ENCODE measurements around the gene SLC31A1.

DNA sequence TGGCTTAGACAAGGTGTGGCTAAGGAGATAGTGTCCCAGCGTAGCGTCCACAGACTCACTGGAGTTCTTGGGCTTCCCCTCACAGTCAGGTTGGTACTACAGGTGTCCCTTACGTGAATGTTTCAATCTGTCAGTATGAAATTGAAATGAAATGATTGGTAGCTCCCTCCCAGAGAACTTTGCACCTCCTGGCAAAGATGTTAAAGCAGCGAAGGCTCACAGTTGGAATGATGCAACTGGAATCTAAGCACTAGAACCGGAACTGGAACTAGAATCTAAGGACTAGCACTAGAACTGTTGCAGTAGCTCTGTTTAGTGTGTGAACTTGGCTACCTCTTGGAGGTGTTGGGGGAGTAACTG, 1.1 kb downstream of the SLC31A1 start:
- TF ChIP-seq, protein P1, sequence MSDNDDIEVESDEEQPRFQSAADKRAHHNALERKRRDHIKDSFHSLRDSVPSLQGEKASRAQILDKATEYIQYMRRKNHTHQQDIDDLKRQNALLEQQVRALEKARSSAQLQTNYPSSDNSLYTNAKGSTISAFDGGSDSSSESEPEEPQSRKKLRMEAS (IDR thresholded peaks at IDR 0.05): no peak
- TF ChIP-seq ZNF562 (CRISPR knock-in tag; IDR thresholded peaks at IDR 0.05; ENCODE audit: borderline replicate concordance): no peak
- TF ChIP-seq ESRRA (CRISPR knock-in tag; IDR thresholded peaks at IDR 0.05; ENCODE audit: low read depth): no peak
- TF ChIP-seq, protein P2, sequence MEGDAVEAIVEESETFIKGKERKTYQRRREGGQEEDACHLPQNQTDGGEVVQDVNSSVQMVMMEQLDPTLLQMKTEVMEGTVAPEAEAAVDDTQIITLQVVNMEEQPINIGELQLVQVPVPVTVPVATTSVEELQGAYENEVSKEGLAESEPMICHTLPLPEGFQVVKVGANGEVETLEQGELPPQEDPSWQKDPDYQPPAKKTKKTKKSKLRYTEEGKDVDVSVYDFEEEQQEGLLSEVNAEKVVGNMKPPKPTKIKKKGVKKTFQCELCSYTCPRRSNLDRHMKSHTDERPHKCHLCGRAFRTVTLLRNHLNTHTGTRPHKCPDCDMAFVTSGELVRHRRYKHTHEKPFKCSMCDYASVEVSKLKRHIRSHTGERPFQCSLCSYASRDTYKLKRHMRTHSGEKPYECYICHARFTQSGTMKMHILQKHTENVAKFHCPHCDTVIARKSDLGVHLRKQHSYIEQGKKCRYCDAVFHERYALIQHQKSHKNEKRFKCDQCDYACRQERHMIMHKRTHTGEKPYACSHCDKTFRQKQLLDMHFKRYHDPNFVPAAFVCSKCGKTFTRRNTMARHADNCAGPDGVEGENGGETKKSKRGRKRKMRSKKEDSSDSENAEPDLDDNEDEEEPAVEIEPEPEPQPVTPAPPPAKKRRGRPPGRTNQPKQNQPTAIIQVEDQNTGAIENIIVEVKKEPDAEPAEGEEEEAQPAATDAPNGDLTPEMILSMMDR (CRISPR knock-in tag; IDR thresholded peaks at IDR 0.05): no peak

Measured in HepG2 (cell line).